GM21360 (cell line): ENCODE results near the gene CACNA1E.

Experiments used
- ATAC-seq: cut with Tn5 transposase; IDR thresholded peaks from one replicate; pipeline ENCODE4 v1.9.1; 2021; ENCODE audit warnings: mild to moderate bottlenecking, moderate library complexity; ENCODE audit not compliant: unreplicated experiment

CACNA1E gene

GRCh38 chr1:181626279-181626938 is 143.1 kb downstream of the CACNA1E start:
- no peak for ATAC-seq

- ATAC-seq: no peak
Measured at GRCh38 chr1:181630398-181630797, 147.1 kb downstream of the CACNA1E start.

GRCh38 chr1:181630838-181631237 is 147.5 kb downstream of the CACNA1E start:
- no peak for ATAC-seq

GRCh38 chr1:181632492-181632891 is 149.2 kb downstream of the CACNA1E start:
- ATAC-seq: no peak

GRCh38 chr1:181632960-181633359 is 149.6 kb downstream of the CACNA1E start:
- no peak for ATAC-seq

GRCh38 chr1:181635110-181635509 is 151.8 kb downstream of the CACNA1E start:
- no peak for ATAC-seq

GRCh38 chr1:181637998-181638397 is 154.7 kb downstream of the CACNA1E start:
- no peak for ATAC-seq

- no peak for ATAC-seq
Measured at GRCh38 chr1:181640956-181641355, 157.6 kb downstream of the CACNA1E start.

GRCh38 chr1:181643631-181644030 is 160.3 kb downstream of the CACNA1E start:
- ATAC-seq: no peak

- no peak for ATAC-seq
Measured at GRCh38 chr1:181645171-181645570, 161.9 kb downstream of the CACNA1E start.

GRCh38 chr1:181646710-181647109 is 163.4 kb downstream of the CACNA1E start:
- ATAC-seq: no peak

- ATAC-seq: no peak
Measured at GRCh38 chr1:181647314-181648035, 164.2 kb downstream of the CACNA1E start.

- ATAC-seq: no peak
Measured at GRCh38 chr1:181651276-181651675, 168.0 kb downstream of the CACNA1E start.

GRCh38 chr1:181655756-181656155 is 172.4 kb downstream of the CACNA1E start:
- no peak for ATAC-seq

- no peak for ATAC-seq
Measured at GRCh38 chr1:181656491-181656890, 173.2 kb downstream of the CACNA1E start.

- no peak for ATAC-seq
Measured at GRCh38 chr1:181658581-181658980, 175.3 kb downstream of the CACNA1E start.

- ATAC-seq: no peak
Measured at GRCh38 chr1:181659321-181659957, 176.1 kb downstream of the CACNA1E start.

- ATAC-seq: no peak
Measured at GRCh38 chr1:181660621-181661020, 177.3 kb downstream of the CACNA1E start.

- ATAC-seq: no peak
Measured at GRCh38 chr1:181661569-181661968, 178.3 kb downstream of the CACNA1E start.

GRCh38 chr1:181662606-181663005 is 179.3 kb downstream of the CACNA1E start:
- ATAC-seq: no peak

- ATAC-seq: no peak
Measured at GRCh38 chr1:181664543-181664942, 181.2 kb downstream of the CACNA1E start.

GRCh38 chr1:181669246-181669645 is 185.9 kb downstream of the CACNA1E start:
- no peak for ATAC-seq
